Testis (tissue), 2 donors: ENCODE measurements around the gene STEAP3.

ENCODE experiments used
- POLR2A ChIP-seq: fragments of 450-650 bp; IDR thresholded peaks from one replicate; pipeline ENCODE4 v1.6.1; 2017; ENCODE audit warnings: antibody characterized with exemption, mild to moderate bottlenecking, moderate library complexity
- TF ChIP-seq, protein P1 (sequence below), 3 experiments: fragments of 450-650 bp in 2 of 3; fragments of 200-600 bp in 1 of 3; sonication (generic) in 1 of 3; IDR thresholded peaks; one replicate each; pipeline ENCODE4 v1.5.1; 2016 to 2019; ENCODE audit warnings: antibody characterized with exemption in 3 of 3, mild to moderate bottlenecking in 2 of 3, moderate library complexity in 1 of 3

DNA sequence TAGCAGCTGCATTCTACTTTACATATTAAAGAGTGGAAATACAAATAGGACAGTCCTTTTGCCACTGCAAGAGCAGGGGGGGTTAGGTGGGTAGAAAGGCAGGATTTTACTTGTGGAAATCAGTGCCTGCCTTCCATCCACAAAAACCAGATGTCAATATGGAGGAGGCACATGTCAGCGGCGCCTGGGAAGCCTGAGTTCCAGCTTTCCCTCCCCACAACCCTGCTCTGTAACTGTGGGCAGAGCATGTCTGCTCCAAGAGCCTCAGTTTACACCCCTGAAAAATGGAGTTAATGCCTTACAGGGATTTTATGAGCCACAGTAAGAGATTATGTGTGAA, 32.9 kb downstream of the STEAP3 start:
- TF ChIP-seq, protein P1, sequence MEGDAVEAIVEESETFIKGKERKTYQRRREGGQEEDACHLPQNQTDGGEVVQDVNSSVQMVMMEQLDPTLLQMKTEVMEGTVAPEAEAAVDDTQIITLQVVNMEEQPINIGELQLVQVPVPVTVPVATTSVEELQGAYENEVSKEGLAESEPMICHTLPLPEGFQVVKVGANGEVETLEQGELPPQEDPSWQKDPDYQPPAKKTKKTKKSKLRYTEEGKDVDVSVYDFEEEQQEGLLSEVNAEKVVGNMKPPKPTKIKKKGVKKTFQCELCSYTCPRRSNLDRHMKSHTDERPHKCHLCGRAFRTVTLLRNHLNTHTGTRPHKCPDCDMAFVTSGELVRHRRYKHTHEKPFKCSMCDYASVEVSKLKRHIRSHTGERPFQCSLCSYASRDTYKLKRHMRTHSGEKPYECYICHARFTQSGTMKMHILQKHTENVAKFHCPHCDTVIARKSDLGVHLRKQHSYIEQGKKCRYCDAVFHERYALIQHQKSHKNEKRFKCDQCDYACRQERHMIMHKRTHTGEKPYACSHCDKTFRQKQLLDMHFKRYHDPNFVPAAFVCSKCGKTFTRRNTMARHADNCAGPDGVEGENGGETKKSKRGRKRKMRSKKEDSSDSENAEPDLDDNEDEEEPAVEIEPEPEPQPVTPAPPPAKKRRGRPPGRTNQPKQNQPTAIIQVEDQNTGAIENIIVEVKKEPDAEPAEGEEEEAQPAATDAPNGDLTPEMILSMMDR (IDR thresholded peaks at IDR 0.05), result no peak
- no peak for TF ChIP-seq POLR2A
